Stimulated activated CD8-positive, alpha-beta memory T cell treated with anti-CD3 and anti-CD28 coated beads, Interleukin-15, amount 100 ng/mL, for 1 hour (primary cell): ENCODE results near the gene CFAP410.

Experiments used
- DNase-seq: peaks from one replicate; pipeline ENCODE4 v3.0.0-alpha.2; 2020; ENCODE audit warnings: low read depth

The CFAP410 gene

GRCh38 chr21:44330698-44331097, 8.5 kb downstream of the CFAP410 start:
- DNase-seq = no peak

- DNase-seq = no peak
Measured at GRCh38 chr21:44329971-44330681, 9.1 kb downstream of the CFAP410 start.

- DNase-seq = no peak
Measured at GRCh38 chr21:44329086-44329889, 9.9 kb downstream of the CFAP410 start.

- DNase-seq = no peak
Measured at GRCh38 chr21:44328242-44328895, 10.8 kb downstream of the CFAP410 start.

GRCh38 chr21:44327603-44327974, 11.6 kb downstream of the CFAP410 start:
- no peak for DNase-seq

- DNase-seq = no peak
Measured at GRCh38 chr21:44326716-44327602, 12.2 kb downstream of the CFAP410 start.

- no peak for DNase-seq
Measured at GRCh38 chr21:44326272-44326647, 12.9 kb downstream of the CFAP410 start.

- DNase-seq = no peak
Measured at GRCh38 chr21:44325386-44326271, 13.6 kb downstream of the CFAP410 start.

- no peak for DNase-seq
Measured at GRCh38 chr21:44324854-44325107, 14.4 kb downstream of the CFAP410 start.

GRCh38 chr21:44324106-44324853, 14.9 kb downstream of the CFAP410 start:
- DNase-seq = no peak

GRCh38 chr21:44323591-44323990, 15.6 kb downstream of the CFAP410 start:
- no peak for DNase-seq

GRCh38 chr21:44322621-44323325, 16.4 kb downstream of the CFAP410 start:
- no peak for DNase-seq

- DNase-seq = no peak
Measured at GRCh38 chr21:44321846-44322450, 17.2 kb downstream of the CFAP410 start.

GRCh38 chr21:44320847-44321246, 18.3 kb downstream of the CFAP410 start:
- DNase-seq = no peak

- no peak for DNase-seq
Measured at GRCh38 chr21:44319407-44320065, 19.7 kb downstream of the CFAP410 start.

GRCh38 chr21:44318489-44319285, 20.5 kb downstream of the CFAP410 start:
- DNase-seq = no peak

- no peak for DNase-seq
Measured at GRCh38 chr21:44317871-44318270, 21.3 kb downstream of the CFAP410 start.

GRCh38 chr21:44317241-44317782, 21.9 kb downstream of the CFAP410 start:
- DNase-seq = no peak
